Jurkat, Clone E6-1 (cell line): Measurements from ENCODE around the gene IQGAP1.

Experiments used
- DNase-seq: peaks from one replicate; pipeline ENCODE4 v3.0.0-alpha.2; 2011; ENCODE audit warnings: low read depth, low spot score
- H3K4me3 ChIP-seq: 2 replicates; pipeline ENCODE4 v1.5.1; 2011; ENCODE audit warnings: mild to moderate bottlenecking, low read length, control low read depth, moderate library complexity

The IQGAP1 gene

GRCh38 chr15:90423801-90424319 lies 35.8 kb downstream of the IQGAP1 start:
- DNase-seq: no peak
- no peak overlapping the region for H3K4me3 ChIP-seq

DNA sequence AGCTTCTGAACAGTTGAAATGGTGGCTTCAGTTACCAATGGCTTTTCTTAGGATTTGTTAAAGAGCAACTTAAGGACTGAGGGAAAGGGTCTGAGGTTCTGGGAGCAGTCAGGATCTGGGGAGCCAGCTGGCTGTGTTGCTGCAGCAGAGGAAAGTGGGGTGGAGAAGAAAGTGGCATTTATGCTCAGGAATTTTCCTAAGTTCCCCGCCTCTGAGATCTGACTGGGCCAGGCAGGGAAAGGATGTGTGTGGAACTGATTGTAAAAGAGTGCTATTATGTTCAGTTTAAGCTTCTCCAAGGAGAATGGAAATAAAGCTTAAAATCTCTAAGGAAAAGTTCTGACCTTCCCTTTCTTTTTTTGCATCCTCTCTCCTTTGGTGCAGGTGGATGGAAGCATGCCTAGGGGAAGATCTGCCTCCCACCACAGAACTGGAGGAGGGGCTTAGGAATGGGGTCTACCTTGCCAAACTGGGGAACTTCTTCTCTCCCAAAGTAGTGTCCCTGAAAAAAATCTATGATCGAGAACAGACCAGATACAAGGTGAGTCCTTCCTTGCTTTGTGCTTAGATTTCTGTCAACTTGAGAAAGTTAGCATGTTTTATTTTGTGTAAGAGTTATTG lies 37.8 kb downstream of the IQGAP1 start:
- H3K4me3 ChIP-seq: no peak overlapping the region
- no peak for DNase-seq

GRCh38 chr15:90427185-90427584 lies 39.1 kb downstream of the IQGAP1 start:
- DNase-seq: no peak
- H3K4me3 ChIP-seq: no peak overlapping the region

DNA sequence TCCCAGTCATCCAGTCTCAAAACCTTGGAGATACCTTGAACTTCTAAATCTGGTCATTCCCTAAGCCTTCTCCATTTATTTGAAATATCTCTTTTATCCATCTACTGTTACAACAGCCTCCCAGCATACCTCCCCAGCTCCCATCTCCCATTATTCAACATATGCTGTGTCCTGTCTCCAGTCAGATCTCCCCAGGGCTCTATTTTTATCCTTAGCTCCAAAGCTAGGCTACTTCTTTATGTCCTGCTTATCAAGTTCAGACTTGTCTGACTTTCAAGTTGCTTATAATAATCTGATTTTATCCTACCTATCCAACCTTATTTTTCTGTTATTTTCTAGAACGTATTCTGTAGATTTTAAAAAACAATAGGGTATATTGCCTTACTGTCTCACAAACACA lies 44.2 kb downstream of the IQGAP1 start:
- no peak for DNase-seq
- H3K4me3 ChIP-seq: no peak overlapping the region

- no peak overlapping the region for H3K4me3 ChIP-seq
- DNase-seq: no peak
Measured at GRCh38 chr15:90435652-90436337, 47.8 kb downstream of the IQGAP1 start.

DNA sequence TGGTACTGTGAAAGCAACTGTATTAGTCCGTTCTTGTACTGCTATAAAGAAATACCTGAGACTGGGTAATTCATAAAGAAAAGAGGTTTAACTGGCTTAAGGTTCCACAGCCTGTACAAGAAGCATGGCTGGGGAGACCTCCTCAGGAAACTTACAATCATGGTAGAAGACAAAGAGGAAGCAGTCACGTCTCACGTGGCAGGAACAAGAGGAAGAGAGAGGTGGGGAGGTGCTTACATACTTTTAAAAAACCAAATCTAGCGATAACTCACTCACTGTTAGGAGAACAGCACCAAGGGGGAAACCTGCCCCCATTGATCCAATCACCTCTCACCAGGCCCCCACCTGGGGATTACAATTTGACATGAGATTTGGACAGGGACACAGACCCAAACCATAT lies 48.9 kb downstream of the IQGAP1 start:
- no peak for DNase-seq
- H3K4me3 ChIP-seq: no peak overlapping the region

DNA sequence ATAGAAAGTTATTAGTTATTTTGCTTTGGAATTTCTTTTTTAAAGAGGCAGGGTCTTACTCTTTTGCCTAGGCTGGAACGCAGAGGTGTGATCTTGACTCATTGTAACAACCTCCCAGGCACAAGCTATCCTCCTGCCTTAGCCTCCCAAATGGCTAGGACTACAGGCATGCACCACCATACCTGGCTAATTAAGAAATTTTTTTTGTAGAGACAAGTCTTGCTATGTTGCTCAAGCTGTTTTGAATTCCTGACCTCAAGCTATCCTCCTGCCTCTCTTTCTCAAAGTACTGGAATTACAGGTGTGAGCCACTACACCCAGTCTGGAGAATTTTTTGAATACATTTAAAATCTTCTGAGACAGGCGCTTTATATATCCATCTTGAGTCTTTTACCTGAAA lies 49.5 kb downstream of the IQGAP1 start:
- no peak overlapping the region for H3K4me3 ChIP-seq
- DNase-seq: no peak

DNA sequence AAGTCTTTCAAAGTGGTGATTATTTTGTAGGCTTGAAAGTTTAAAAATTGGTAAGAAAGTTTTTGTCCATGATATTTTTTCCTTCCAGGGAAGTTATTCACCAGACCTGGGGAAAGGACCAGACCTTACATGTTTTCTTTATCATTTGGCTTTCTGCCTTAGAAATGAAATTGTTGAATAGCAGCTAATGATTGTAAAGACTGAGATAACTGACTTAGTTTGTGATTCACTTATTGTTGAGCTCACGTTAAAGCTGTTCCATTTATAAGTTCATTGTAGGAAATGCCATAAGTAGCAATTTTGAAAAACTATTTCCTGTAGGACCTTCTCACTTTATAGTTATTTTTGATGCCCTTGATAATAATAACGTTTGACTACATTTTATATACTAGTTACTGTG lies 51.9 kb downstream of the IQGAP1 start:
- no peak for DNase-seq
- no peak overlapping the region for H3K4me3 ChIP-seq

DNA sequence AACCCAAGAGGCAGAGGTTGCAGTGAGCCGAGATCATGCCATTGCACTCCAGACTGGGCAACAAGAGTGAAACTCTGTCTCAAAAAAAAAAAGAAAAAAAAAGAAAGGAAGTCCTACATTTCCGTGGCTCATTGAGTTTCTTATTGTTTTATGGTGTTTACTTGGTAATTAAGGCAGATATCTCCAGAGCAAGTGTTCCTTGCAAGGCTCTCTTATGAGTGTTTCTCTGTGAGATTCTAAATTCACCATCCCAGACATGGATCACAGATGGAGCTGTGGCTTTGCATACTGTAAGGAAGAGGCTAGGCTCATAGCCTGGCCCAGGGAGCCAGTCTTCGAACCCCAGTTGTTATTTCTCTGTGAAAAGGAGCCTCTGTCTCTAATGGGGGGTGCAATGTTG lies 53.0 kb downstream of the IQGAP1 start:
- no peak overlapping the region for H3K4me3 ChIP-seq
- DNase-seq: no peak

GRCh38 chr15:90442423-90442822 lies 54.4 kb downstream of the IQGAP1 start:
- no peak overlapping the region for H3K4me3 ChIP-seq
- DNase-seq: no peak

DNA sequence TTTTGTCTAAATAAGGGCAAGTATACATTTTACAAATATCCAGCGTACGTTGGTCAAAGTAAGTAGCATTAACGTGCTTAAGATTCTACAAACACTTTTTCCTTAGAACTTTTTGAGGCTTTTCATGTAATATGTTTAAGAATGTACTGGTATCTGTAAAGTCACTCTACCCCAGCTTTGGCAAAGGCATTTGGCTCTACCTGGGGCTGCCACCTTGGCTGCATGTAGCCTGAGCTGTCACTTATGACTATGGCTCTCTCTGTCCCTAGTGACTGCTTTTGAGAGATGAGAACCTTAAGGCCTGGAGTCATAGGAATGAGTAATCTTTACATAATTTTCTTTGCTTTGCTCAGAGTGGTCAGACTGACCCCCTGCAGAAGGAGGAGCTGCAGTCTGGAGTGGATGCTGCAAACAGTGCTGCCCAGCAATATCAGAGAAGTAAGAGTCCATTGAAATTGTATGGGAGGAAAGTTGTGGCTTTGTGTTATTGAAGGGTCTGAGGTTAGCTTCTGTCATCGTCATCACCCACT lies 61.2 kb downstream of the IQGAP1 start:
- no peak for DNase-seq
- no peak overlapping the region for H3K4me3 ChIP-seq

- H3K4me3 ChIP-seq: no peak overlapping the region
- no peak for DNase-seq
Measured at GRCh38 chr15:90451053-90451850, 63.2 kb downstream of the IQGAP1 start.

GRCh38 chr15:90456236-90456635 lies 68.2 kb downstream of the IQGAP1 start:
- no peak for DNase-seq
- no peak overlapping the region for H3K4me3 ChIP-seq

GRCh38 chr15:90458061-90458460 lies 70.0 kb downstream of the IQGAP1 start:
- no peak overlapping the region for H3K4me3 ChIP-seq
- DNase-seq: no peak

- no peak for DNase-seq
Measured at GRCh38 chr15:90459368-90459767, 71.3 kb downstream of the IQGAP1 start.

DNA sequence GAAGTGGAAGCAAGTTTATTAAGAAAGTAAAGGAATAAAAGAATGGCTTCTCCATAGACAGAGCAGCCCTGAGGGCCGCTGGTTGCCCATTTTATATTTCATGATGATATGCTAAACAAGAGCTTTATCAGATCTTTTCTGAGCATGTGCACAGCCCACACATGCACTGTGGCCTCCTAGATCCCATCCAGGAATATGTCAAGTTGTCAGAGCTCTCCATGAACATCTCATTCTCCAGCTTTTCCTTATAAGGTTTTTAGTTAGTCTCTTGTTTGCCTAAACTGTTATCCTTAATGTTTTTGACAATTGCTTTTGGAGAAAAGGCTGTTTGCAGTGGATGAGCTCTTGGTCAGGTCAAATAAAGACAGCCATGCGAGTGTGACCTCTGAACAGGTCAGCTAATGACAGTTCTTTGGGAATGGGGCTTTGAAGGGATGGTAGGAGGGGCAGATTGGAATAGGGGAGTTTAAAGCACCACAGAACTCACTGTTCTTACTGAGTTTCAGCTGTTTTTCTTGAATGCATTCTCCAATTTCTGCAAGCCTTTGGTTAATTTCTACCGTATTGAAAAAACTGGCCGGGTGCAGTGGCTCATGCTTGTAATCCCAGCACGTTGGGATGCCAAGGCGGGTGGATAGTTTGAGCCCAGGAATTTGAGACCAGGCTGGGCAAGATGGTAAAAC lies 72.2 kb downstream of the IQGAP1 start:
- no peak for DNase-seq
- H3K4me3 ChIP-seq: no peak overlapping the region

More at GRCh38 chr15:90459368-90459767, 71.3 kb downstream of the IQGAP1 start:
- no peak overlapping the region for H3K4me3 ChIP-seq

- H3K4me3 ChIP-seq: no peak overlapping the region
- DNase-seq: no peak
Measured at GRCh38 chr15:90463381-90463780, 75.3 kb downstream of the IQGAP1 start.

GRCh38 chr15:90465140-90465929 lies 77.3 kb downstream of the IQGAP1 start:
- no peak overlapping the region for H3K4me3 ChIP-seq
- DNase-seq: no peak
